Stimulated activated CD8-positive, alpha-beta memory T cell treated with anti-CD3 and anti-CD28 coated beads, Interleukin-15, amount 100 ng/mL, for 4 hours (primary cell): ENCODE measurements around the gene SUGCT.
"Not testable (repeated sequence)": the region's sequence is repeated elsewhere in the genome, so short reads cannot be mapped to it uniquely, and the experiment has no call there.

ENCODE experiments used
- DNase-seq, 2 donors: peaks; one replicate each; pipeline ENCODE4 v3.0.0-alpha.2; 2020; ENCODE audit warnings: low read depth in 2 of 2

The SUGCT gene

GRCh38 chr7:40403703-40404476 is 269.1 kb downstream of the SUGCT start:
- DNase-seq, result no peak

- DNase-seq, result no peak
These were observed 271.2 kb downstream of the SUGCT start for GRCh38 chr7:40405991-40406390.

GRCh38 chr7:40412323-40412722 is 277.5 kb downstream of the SUGCT start:
- DNase-seq, result no peak

GRCh38 chr7:40414704-40415103 is 279.9 kb downstream of the SUGCT start:
- not testable (repeated sequence) for DNase-seq

- no peak for DNase-seq
These were observed 283.6 kb downstream of the SUGCT start for GRCh38 chr7:40418448-40418847.

- DNase-seq, result no peak
These were observed 284.2 kb downstream of the SUGCT start for GRCh38 chr7:40418983-40419382.

GRCh38 chr7:40419806-40420205 is 285.0 kb downstream of the SUGCT start:
- no peak for DNase-seq

- DNase-seq, result no peak
These were observed 286.6 kb downstream of the SUGCT start for GRCh38 chr7:40421433-40421832.

- no peak for DNase-seq
These were observed 290.9 kb downstream of the SUGCT start for GRCh38 chr7:40425696-40426095.

GRCh38 chr7:40428421-40428820 is 293.6 kb downstream of the SUGCT start:
- no peak for DNase-seq

- DNase-seq, result no peak
These were observed 295.0 kb downstream of the SUGCT start for GRCh38 chr7:40429826-40430225.

- DNase-seq, result no peak
These were observed 297.2 kb downstream of the SUGCT start for GRCh38 chr7:40432046-40432445.

- no peak for DNase-seq
These were observed 301.9 kb downstream of the SUGCT start for GRCh38 chr7:40436710-40437109.

- DNase-seq, result no peak
These were observed 302.7 kb downstream of the SUGCT start for GRCh38 chr7:40437498-40437897.

- no peak for DNase-seq
These were observed 303.3 kb downstream of the SUGCT start for GRCh38 chr7:40437936-40438634.

- DNase-seq, result no peak
These were observed 304.9 kb downstream of the SUGCT start for GRCh38 chr7:40439686-40440085.

GRCh38 chr7:40447345-40447744 is 312.5 kb downstream of the SUGCT start:
- DNase-seq, result no peak

- no peak for DNase-seq
These were observed 320.7 kb downstream of the SUGCT start for GRCh38 chr7:40455485-40455884.

- DNase-seq, result no peak
These were observed 323.1 kb downstream of the SUGCT start for GRCh38 chr7:40457776-40458480.

GRCh38 chr7:40463446-40463845 is 328.6 kb downstream of the SUGCT start:
- DNase-seq, result no peak

GRCh38 chr7:40468891-40469864 is 334.4 kb downstream of the SUGCT start:
- DNase-seq, result no peak
